SK-N-MC (cell line): ENCODE results near the gene PDE11A.

Experiments used
- EZH2 ChIP-seq: fragments of 200-600 bp; sonication (generic); IDR thresholded peaks from one replicate; pipeline ENCODE4 v1.6.1; 2017; ENCODE audit warnings: antibody characterized with exemption
- POLR2AphosphoS5 ChIP-seq: IDR thresholded peaks from 2 replicates; pipeline ENCODE4 v1.6.1; 2012; ENCODE audit warnings: mild to moderate bottlenecking, low read depth, low read length, borderline replicate concordance

- TF ChIP-seq POLR2AphosphoS5 (no peak), EZH2 (no peak)
Measured at GRCh38 chr2:177900082-177900481, 172.5 kb downstream of the PDE11A start.
